Liver (tissue), 9 donors: ENCODE results near the gene DCLRE1A. TPM values are rescaled to one million over a fixed set of nuclear protein-coding genes. Genes with fewer than 3 reads are reported as not detected.
"Not testable (repeated sequence)": the region's sequence is repeated elsewhere in the genome, so short reads cannot be mapped to it uniquely, and the experiment has no call there.

Experiments
- DNase-seq: peaks from one replicate; pipeline ENCODE4 v3.0.0-alpha.2; 2017; ENCODE audit warnings: low spot score
- H3K27ac ChIP-seq, 2 donors: one replicate each; pipeline ENCODE4 v1.7.0; 2013; ENCODE audit warnings: inconsistent platforms in 2 of 2, low read length in 2 of 2, control low read depth in 1 of 2, low read depth in 1 of 2, mild to moderate bottlenecking in 1 of 2
- H3K27me3 ChIP-seq, 4 donors: one replicate each; pipeline versions ENCODE4 v1.6.1 to v1.7.0; 2013; ENCODE audit warnings: low read length in 3 of 4, inconsistent platforms in 1 of 4, mild to moderate bottlenecking in 1 of 4, moderate library complexity in 1 of 4; ENCODE audit not compliant: control insufficient read depth in 4 of 4, insufficient read depth in 4 of 4
- H3K36me3 ChIP-seq, 4 donors: one replicate each; pipeline versions ENCODE4 v1.6.1 to v1.7.0; 2013; ENCODE audit warnings: low read length in 3 of 4, mild to moderate bottlenecking in 3 of 4, low read depth in 1 of 4, moderate library complexity in 1 of 4; ENCODE audit not compliant: control insufficient read depth in 4 of 4, insufficient read depth in 3 of 4
- H3K4me1 ChIP-seq, 4 donors: one replicate each; pipeline versions ENCODE4 v1.6.1 to v1.7.0; 2013; ENCODE audit warnings: low read length in 3 of 4, mild to moderate bottlenecking in 3 of 4, moderate library complexity in 1 of 4; ENCODE audit not compliant: control insufficient read depth in 4 of 4, insufficient read depth in 4 of 4
- H3K4me3 ChIP-seq, 3 donors: one replicate each; pipeline versions ENCODE4 v1.6.1 to v1.7.0; 2013; ENCODE audit warnings: low read length in 3 of 3, control low read depth in 1 of 3, low read depth in 1 of 3, mild to moderate bottlenecking in 1 of 3
- H3K9ac ChIP-seq, 2 donors: one replicate each; pipeline ENCODE4 v1.7.0; 2013; ENCODE audit warnings: low read length in 2 of 2, mild to moderate bottlenecking in 2 of 2, moderate library complexity in 2 of 2, control low read depth in 1 of 2, low read depth in 1 of 2
- H3K9me3 ChIP-seq, 4 donors: one replicate each; pipeline versions ENCODE4 v1.6.1 to v1.7.0; 2013; ENCODE audit warnings: low read length in 3 of 4; ENCODE audit not compliant: control insufficient read depth in 4 of 4
- ATF3 ChIP-seq: IDR thresholded peaks from 2 replicates; pipeline ENCODE4 v1.6.1; 2016; ENCODE audit warnings: antibody characterized with exemption
- CTCF ChIP-seq: fragments of 150-350 bp; IDR thresholded peaks from 2 replicates; pipeline ENCODE4 v1.5.1; 2017; ENCODE audit warnings: improper control_type of control experiment, low read depth, low read length; ENCODE audit not compliant: missing input control
- FOXA2 ChIP-seq: IDR thresholded peaks from 2 replicates; pipeline ENCODE4 v1.6.1; 2016; ENCODE audit warnings: antibody characterized with exemption
- GABPA ChIP-seq, 2 donors: IDR thresholded peaks in 1 of 2; conservative IDR thresholded peaks in 1 of 2; 2 replicates each; pipeline ENCODE4 v1.6.1; 2016; ENCODE audit warnings: antibody characterized with exemption in 2 of 2, mild to moderate bottlenecking in 1 of 2, moderate library complexity in 1 of 2
- HNF4A ChIP-seq, 2 donors: conservative IDR thresholded peaks; 2 replicates each; pipeline ENCODE4 v1.6.1; 2016; ENCODE audit warnings: antibody characterized with exemption in 2 of 2, mild to moderate bottlenecking in 2 of 2
- HNF4G ChIP-seq: IDR thresholded peaks from 2 replicates; pipeline ENCODE4 v1.6.1; 2016; ENCODE audit warnings: antibody characterized with exemption
- JUND ChIP-seq, 2 donors: IDR thresholded peaks; 2 replicates each; pipeline ENCODE4 v1.6.1; 2016; ENCODE audit warnings: antibody characterized with exemption in 2 of 2
- MAX ChIP-seq: IDR thresholded peaks from 2 replicates; pipeline ENCODE4 v1.6.1; 2016; ENCODE audit warnings: antibody characterized with exemption
- NR2F2 ChIP-seq: IDR thresholded peaks from 2 replicates; pipeline ENCODE4 v1.6.1; 2016; ENCODE audit warnings: antibody characterized with exemption
- RAD21 ChIP-seq, 2 donors: IDR thresholded peaks; 2 replicates each; pipeline ENCODE4 v1.6.1; 2016; ENCODE audit warnings: antibody characterized with exemption in 2 of 2, mild to moderate bottlenecking in 2 of 2
- REST ChIP-seq: IDR thresholded peaks from 2 replicates; pipeline ENCODE4 v1.6.1; 2016; ENCODE audit warnings: antibody characterized with exemption, mild to moderate bottlenecking
- SP1 ChIP-seq: IDR thresholded peaks from 2 replicates; pipeline ENCODE4 v1.6.1; 2018; ENCODE audit warnings: antibody characterized with exemption, mild to moderate bottlenecking
- TAF1 ChIP-seq: conservative IDR thresholded peaks from 2 replicates; pipeline ENCODE4 v1.6.1; 2016; ENCODE audit warnings: antibody characterized with exemption, mild to moderate bottlenecking
- YY1 ChIP-seq: IDR thresholded peaks from 2 replicates; pipeline ENCODE4 v1.6.1; 2016; ENCODE audit warnings: antibody characterized with exemption, mild to moderate bottlenecking
- ZBTB33 ChIP-seq: IDR thresholded peaks from 2 replicates; pipeline ENCODE4 v1.6.1; 2016; ENCODE audit warnings: antibody characterized with exemption
- WGBS: extraction: QIAGEN DNeasy Blood & Tissue Kit; methylation state at CpG from one replicate; pipeline ENCODE4 v1.1.7; 2013; 5-methylcytosine and 5-hydroxymethylcytosine counted together
- polyA plus RNA-seq, 2 donors: library from polyadenylated mRNA; stranded (reverse) in 1 of 2; unstranded in 1 of 2; fragments of 200-250 nt in 1 of 2; fragments of >200 nt in 1 of 2; fragmentation: Nextera tagmentation in 1 of 2; extraction: Ambion mirVana in 1 of 2; gene quantifications; one replicate each; pipeline versions ENCODE4 v1.2.1 to v1.2.3, GENCODE V29; 2013 to 2015
- total RNA-seq, 2 donors: library from RNA; depleted of rRNA; stranded (reverse); fragments of >200 nt; gene quantifications; one replicate each; pipeline ENCODE4 v1.2.3, GENCODE V29; 2014
- donor health status: healthy.
- donor health status: healthy.
- donor health status: healthy.
- donor health status: healthy.
- donor health status: healthy.

Gene DCLRE1A
- total and polyA plus RNA-seq, 4 donors, result 1.9 to 11.3 (median 6.4) TPM

GRCh38 chr10:113842171-113842570 is 11.7 kb downstream of the DCLRE1A start:
- DNase-seq, result no peak
- Histone ChIP-seq H3K4me3 (no peak overlapping the region), H3K27ac (no peak overlapping the region), H3K36me3 (peaks cover 3 to 26% (median 6%) of the 10 kb centered on the region in 4 donors), H3K9ac (no peak overlapping the region), H3K9me3 (no peaks in the 10 kb centered on the region), H3K4me1 (no peaks in the 10 kb centered on the region), H3K27me3 (no peaks in the 10 kb centered on the region)
- WGBS, result 92% methylated on average over 1 of the region's 1 CpG
- TF ChIP-seq TAF1 (no peak), MAX (no peak), YY1 (no peak), SP1 (no peak), REST (no peak), ZBTB33 (no peak), FOXA2 (no peak), HNF4A (conservative IDR thresholded peaks at IDR 0.05) (no peak), HNF4G (no peak), NR2F2 (no peak), GABPA (IDR thresholded peaks at IDR 0.05 in 1 of 2, conservative IDR thresholded peaks at IDR 0.05 in 1 of 2) (no peak), RAD21 (IDR thresholded peaks at IDR 0.05) (no peak), ATF3 (no peak), CTCF (no peak), JUND (IDR thresholded peaks at IDR 0.05) (no peak)

GRCh38 chr10:113828567-113828966 is 25.3 kb downstream of the DCLRE1A start:
- DNase-seq, result not testable (repeated sequence)

More at GRCh38 chr10:113828567-113828966, 25.3 kb downstream of the DCLRE1A start:
- H3K4me1 ChIP-seq, H3K27ac ChIP-seq, H3K36me3 ChIP-seq, H3K9ac ChIP-seq, H3K4me3 ChIP-seq, H3K27me3 ChIP-seq, H3K9me3 ChIP-seq: not testable (repeated sequence)
- 95% methylated on average over 10 of the region's 10 CpGs for WGBS
